Retinal pigment epithelial cell (primary cell): ENCODE measurements around the gene GTPBP1.
A peak's percentile ranks its signal among the peaks of the same experiment; 100 is the strongest.

Experiments used
- DNase-seq: peaks from one replicate; pipeline ENCODE4 v3.0.0-alpha.2; 2010; ENCODE audit warnings: low read depth
- H3K4me3 ChIP-seq: 2 replicates; pipeline ENCODE4 v1.5.1; 2011; ENCODE audit warnings: mild to moderate bottlenecking, low read length, control low read depth, moderate library complexity
- CTCF ChIP-seq: conservative IDR thresholded peaks from 2 replicates; pipeline ENCODE4 v1.5.1; 2011; ENCODE audit warnings: low read depth, low read length, control low read depth, inconsistent platforms

GTPBP1 gene

GRCh38 chr22:38731703-38732161 is 26.0 kb downstream of the GTPBP1 start:
- H3K4me3 ChIP-seq: no peak overlapping the region
- TF ChIP-seq CTCF: no peak
- DNase-seq: no peak

- no peak overlapping the region for H3K4me3 ChIP-seq
- no peak for DNase-seq
- TF ChIP-seq CTCF: no peak
Measured at GRCh38 chr22:38732251-38732815, 26.6 kb downstream of the GTPBP1 start.

GRCh38 chr22:38733329-38733723 is 27.6 kb downstream of the GTPBP1 start:
- no peak for DNase-seq
- no peak overlapping the region for H3K4me3 ChIP-seq
- peak; percentile 86 for TF ChIP-seq CTCF

GRCh38 chr22:38733724-38734381 is 28.1 kb downstream of the GTPBP1 start:
- H3K4me3 ChIP-seq: no peak overlapping the region
- DNase-seq: peak; percentile 90
- TF ChIP-seq CTCF: no peak

- no peak for TF ChIP-seq CTCF
- no peak overlapping the region for H3K4me3 ChIP-seq
- no peak for DNase-seq
Measured at GRCh38 chr22:38734421-38735100, 28.8 kb downstream of the GTPBP1 start.

- no peak for TF ChIP-seq CTCF
- H3K4me3 ChIP-seq: no peak overlapping the region
- DNase-seq: no peak
Measured at GRCh38 chr22:38735126-38735464, 29.4 kb downstream of the GTPBP1 start.
